GM18951 (cell line): ENCODE measurements around the gene PTPRM.

Source experiments
- POLR2A ChIP-seq: IDR thresholded peaks from 4 replicates; pipeline ENCODE4 v1.6.1; 2011; ENCODE audit warnings: mild to moderate bottlenecking; ENCODE audit not compliant: insufficient read length, insufficient read depth; ENCODE audit errors: extremely low read depth
- in situ Hi-C: fragments of 300-500 bp; cut with MboI; formaldehyde crosslinking; loops from one replicate; pipeline ENCODE4 v1.12.0; 2022; ENCODE audit warnings: low sequenced_read_pairs, mixed read lengths, inconsistent platforms; ENCODE audit not compliant: unreplicated experiment

PTPRM gene

DNA sequence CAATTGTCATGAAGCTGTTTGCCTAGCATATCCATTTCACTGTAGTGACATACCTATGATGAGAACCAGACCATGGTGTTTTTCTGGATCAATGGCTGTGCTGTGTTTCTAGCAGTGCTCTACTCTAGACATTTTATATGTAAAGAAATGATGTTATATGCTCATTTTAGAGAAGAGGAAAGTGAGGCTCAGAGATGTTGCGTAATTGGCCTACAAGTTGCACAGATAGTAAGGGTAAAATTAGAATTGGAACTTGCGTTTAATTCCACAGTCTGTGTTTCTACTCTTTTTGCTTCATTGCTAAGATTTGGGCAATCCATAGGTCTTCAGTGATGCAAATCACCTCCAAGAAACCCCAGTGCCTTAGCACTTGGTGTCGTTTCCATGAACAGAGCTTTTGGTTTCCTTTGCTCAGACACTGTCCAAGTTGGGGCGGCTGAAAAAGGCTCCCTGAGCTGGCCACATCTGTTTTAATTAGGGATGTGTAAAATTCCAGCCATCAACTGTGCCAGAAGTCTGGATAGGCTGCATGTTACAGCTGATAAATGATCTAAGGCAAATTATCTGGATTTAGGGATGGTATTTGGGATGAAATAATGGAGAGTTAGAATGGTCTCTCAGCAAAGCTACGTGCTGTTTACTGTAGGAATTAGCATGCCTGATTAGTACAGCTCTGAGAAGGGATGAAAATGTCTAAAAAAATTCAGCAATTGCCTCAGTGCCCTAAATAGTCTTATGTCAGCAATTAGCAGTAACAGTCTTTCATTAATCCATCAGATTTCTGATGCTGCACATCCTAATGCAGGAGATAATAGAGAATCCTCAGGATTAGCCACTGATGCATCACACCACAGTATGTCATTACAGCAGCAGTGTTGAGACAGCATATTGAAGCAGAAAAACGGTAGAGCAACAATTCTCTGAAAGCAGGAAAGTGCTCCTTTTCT lies 65.3 kb downstream of the PTPRM start:
- TF ChIP-seq POLR2A, result no peak
- in situ Hi-C loops, result no loop called here

DNA sequence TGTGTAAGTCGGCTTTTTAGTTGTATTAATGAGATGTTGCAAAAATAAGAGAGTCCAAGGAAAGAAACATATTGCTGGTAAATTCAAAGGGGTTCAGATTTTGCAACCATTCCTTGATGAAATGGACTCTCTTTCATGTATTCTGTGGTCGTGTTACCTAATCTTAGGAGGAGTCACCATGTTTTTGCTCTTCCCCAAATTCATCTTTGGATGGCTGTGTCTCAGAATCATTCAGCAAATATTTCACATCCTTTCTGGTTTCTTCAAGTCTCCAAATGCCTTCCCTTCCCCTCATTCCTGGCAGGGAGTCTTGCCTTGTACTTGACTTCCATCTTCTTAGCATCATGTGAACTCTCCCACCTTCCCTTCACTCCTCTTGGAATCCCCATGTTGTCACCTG lies 66.1 kb downstream of the PTPRM start:
- TF ChIP-seq POLR2A, result no peak
- in situ Hi-C loops, result no loop called here

DNA sequence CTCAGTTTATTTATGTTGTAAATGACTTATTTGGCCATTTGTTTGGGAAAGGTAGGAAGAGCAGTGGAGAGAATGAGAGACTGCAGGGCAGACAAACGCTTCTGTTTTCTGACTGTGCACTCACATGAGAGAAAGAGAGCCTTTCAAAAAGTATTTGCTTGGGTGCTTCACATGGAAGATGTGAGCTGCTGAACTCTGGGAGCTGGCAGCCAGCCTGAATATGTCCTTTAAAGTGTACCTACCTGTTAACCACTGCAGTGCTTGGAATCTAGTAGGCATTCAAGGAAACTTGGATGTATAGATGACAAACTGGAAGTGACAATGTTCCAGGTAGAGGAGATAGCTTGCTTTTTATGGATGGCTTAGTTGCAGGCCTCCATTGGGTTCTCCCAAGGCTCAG lies 68.8 kb downstream of the PTPRM start:
- in situ Hi-C loops, result no loop called here
- no peak for TF ChIP-seq POLR2A

DNA sequence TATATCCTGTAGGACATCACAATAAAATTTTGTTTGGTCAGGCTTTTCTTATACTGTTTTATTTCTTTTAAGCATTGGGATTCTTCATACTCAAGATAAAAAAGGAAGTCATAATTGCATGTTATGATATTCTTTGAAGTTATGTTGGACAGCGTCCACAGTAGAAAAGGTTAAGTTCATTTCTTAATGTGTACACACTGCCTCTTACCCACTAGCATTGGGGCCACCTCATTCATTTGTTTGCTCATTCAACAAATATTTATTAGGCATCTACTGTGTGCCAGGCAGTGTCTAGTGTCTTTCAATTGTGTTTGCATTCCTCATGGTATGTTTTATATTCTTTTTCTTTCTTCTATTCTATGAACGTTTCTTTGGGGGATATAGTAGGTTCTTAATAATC lies 70.2 kb downstream of the PTPRM start:
- in situ Hi-C loops, result no loop called here
- TF ChIP-seq POLR2A, result no peak

DNA sequence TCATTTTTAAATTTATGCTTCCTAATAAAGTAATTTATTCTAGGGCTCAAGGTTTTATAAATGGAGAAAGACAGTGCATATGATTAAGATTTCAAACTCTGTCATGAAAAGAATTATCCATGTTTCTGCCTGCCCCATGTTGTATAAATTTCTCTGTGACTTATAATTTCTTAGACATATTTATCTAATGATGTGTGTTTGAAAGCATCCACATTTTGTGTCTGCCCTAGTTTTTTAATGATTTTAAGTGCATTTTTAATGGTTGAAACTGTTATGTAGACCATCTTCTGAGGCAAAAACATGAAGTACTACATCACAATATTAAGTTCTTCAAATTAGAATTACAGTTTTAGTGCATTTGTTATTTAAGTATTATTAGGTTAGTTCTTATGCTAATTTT lies 71.2 kb downstream of the PTPRM start:
- in situ Hi-C loops, result no loop called here
- no peak for TF ChIP-seq POLR2A

DNA sequence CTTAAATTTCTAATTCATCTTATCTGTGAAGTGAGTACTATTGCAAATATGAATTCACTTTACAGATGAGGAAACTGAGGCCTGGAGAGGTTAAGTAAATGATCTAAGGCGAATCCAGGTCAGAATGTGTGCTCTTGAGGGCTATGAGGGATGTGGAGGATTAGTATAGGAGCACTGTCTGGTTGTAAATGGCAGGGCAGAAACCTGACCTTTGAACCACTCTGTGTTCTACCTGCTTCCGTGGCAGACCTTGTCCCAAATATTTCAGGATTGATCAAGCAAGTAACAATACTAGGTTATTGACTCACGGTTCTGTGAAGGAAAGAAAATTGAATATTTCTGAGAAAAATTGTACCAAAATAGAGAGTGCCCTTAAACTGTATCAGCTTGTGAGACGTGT lies 74.7 kb downstream of the PTPRM start:
- in situ Hi-C loops, result no loop called here
- no peak for TF ChIP-seq POLR2A

DNA sequence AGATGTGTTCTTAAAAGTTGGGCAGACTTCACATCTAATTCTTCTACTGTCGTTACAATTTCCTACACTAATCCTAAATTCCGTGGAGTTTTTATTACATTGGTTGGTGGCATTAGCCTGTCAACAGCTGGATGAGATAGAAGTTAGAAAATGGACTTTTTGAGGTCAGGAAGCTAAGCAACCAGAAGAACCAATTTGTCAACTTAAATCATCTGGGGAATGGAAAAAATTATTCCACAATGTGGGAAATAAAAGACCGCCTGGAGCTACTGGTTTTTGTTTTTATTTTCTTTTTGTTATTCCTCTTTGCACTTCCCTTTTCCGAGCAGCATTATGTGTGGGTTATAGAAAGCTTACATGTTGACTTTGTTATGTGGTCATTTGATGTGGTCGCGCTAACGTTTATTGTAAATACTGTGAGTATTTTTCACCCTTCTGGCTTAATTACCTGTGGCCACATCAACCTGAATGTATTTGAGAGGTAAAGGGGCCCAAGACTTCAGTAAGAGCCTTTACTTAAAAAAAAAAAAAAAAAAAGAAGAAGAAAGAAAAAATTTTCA lies 75.3 kb downstream of the PTPRM start:
- no peak for TF ChIP-seq POLR2A
- in situ Hi-C loops, result no loop called here

DNA sequence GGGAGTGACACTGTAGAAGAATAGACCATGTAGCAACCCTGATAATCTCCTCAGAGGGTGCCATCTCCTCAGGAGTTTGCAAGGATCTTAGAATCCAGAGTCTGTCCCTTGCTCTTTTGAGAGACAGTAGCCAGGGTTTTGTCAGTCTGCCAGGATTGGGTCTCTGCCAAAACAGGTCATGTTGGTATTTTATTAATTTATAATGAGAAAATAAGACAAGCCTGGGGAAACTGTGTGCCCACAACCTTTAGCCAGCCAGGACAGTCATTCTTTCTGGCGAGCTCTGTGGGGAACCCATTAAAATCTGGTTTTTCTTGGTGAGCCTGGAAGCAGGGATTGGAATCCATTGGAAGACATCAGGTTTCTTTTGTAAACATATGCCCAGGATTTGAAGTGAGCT lies 78.6 kb downstream of the PTPRM start:
- in situ Hi-C loops, result no loop called here
- TF ChIP-seq POLR2A, result no peak

DNA sequence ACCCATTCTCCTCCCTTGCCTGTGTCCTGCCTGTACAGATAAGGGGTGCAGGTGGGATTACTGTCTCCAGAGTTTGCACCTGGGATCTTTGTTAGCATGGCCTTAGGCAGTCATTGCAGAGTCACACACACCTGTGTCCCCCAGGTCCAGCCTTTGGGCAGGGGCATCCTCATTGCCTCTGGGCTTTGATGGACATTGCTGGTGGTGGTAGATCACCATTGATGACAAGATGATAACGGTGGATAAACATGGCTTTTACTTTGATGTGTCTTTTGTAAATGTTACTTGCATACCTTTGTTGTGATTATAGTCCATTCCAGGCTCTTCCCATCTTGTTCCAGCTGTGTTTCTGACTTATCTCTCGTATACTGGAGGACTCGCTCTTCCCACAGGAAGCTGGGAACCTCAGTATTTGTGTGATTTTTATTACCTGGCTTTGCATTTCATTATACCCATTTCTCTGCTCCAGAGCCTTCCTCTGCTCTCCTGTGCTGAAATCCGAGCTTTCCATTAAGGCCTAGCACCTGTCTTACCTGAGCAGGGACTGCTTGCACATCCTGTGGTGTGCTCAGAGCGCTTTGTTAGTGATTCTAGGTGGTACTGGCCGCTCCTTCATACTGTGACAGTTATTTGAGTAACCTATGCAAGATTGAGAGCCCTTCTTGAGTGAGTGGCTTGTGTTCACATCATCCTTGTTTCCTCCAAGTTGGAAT lies 79.2 kb downstream of the PTPRM start:
- no peak for TF ChIP-seq POLR2A
- in situ Hi-C loops, result no loop called here

DNA sequence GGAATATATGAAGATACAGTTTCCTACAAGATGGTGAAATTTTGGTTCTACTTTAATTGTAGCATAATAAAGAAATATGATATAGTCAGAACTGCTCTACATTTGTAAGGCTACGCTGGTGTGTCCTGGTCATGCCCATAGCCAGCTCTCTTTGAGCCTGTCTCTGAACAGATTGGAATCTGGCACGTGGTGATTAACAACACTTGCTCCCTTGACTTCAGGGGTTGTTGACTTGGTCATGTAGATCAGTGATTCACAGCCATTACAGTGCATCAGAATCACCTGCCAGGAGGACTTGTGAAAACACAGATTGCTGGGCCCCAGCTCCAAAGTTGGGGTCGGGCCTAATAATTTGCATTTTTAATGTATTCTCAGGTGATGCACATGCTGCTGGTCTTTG lies 80.4 kb downstream of the PTPRM start:
- no peak for TF ChIP-seq POLR2A
- in situ Hi-C loops, result no loop called here

DNA sequence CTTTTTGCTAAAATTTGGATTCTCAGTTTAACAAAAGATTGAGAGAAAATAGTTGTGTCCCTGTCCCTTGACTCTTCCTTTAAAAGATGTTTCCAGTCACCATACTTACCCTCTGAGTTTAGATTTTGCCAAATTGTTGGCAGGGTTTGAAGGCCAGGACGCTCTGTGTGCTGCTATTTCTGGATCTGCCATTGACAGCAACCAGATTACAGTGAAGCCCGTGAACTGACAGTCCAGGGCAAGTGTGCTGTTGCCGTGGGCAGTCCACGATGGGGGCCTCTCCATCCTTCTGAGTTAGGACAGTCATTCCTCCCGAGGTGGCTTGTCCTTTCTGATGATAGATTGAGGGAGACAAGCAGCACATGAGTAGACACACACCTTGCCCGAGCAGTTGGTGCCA lies 89.9 kb downstream of the PTPRM start:
- in situ Hi-C loops, result no loop called here

DNA sequence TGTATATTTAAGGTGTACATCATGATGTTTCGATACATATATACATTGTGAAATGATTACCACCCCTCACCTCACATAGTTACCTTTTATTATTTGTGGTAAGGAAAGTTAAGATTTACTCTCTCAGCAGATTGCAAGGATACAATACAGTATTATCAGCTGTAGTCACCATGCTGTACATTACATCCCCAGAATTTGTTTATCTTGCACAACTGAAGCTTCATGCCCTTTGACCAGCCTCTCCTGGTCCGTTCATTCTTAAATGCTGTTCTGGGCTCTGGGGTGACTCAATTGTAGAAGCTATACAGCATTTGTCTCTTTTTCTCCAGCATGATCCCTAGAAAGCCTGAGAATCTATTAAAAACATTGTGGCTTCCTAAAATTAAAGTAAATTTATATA lies 90.8 kb downstream of the PTPRM start:
- in situ Hi-C loops, result no loop called here
- TF ChIP-seq POLR2A, result no peak

More for the DNA sequence above, 89.9 kb downstream of the PTPRM start:
- TF ChIP-seq POLR2A, result no peak

DNA sequence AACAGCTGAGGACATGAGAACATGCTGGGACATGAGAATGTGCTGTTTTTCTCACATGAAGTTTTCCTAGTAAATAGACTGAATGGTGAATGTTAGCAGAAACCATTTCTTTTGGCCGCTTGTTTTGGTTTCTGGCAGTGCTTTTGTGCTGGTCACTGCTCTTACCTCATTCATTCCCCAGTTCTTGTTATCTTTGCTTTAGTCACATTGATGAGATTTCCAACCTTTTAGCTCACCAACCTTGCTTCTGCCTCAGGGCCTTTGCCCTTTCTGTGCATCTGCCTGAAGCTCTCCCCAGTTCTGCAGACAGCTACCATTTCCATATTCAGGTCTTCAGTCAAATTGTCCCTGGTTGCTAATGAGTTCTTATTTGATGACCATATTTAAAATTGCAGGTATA lies 91.6 kb downstream of the PTPRM start:
- TF ChIP-seq POLR2A, result no peak

More for the DNA sequence above, 91.6 kb downstream of the PTPRM start:
- in situ Hi-C loops, result no loop called here
